Activated CD4-positive, alpha-beta T cell treated with anti-CD3 and anti-CD28 coated beads for 1 hour (primary cell): ENCODE measurements around the gene NUP93.
"Not testable (repeated sequence)": the region's sequence is repeated elsewhere in the genome, so short reads cannot be mapped to it uniquely, and the experiment has no call there.

ENCODE experiments used
- DNase-seq: peaks from one replicate; pipeline ENCODE4 v3.0.0-alpha.2; 2020

The NUP93 gene

DNA sequence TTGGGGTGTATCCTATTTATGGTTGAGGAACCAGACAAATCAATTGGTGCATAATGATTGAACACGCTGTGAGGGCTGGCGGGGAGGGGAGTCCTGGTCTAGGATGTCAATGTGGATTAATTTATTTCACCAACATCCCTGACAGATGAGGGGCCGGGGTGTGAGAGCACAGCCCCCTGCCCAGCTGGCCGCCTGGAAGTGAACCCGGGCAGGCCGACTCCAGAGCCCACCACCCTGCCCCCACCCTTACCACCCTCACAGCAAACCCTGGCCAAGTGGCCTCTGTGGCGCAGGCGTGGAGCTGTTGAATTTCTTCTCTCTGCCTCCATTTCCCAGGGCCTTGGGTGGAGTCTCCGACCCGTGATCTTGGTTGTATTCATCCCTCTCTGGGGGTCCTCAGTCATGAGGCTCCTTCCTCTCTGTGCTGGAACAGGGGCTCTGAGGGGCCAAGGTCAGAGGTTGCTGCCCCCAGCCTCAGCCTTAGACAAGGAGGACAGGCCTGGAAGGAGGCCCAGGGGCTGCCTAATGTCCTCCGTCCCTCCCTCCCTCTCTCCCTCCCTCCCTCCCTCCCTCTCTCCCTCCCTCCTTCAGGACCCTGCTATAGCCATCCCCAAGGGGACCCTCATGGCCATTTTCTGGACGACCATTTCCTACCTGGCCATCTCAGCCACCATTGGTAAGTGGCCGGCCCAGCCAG, 147.7 kb downstream of the NUP93 start:
- DNase-seq = no peak

- DNase-seq = no peak
Observed at GRCh38 chr16:56878282-56878854, 148.4 kb downstream of the NUP93 start.

GRCh38 chr16:56879276-56879675, 149.3 kb downstream of the NUP93 start:
- DNase-seq = no peak

GRCh38 chr16:56880176-56880575, 150.2 kb downstream of the NUP93 start:
- DNase-seq = no peak

GRCh38 chr16:56880685-56881084, 150.8 kb downstream of the NUP93 start:
- DNase-seq = no peak

DNA sequence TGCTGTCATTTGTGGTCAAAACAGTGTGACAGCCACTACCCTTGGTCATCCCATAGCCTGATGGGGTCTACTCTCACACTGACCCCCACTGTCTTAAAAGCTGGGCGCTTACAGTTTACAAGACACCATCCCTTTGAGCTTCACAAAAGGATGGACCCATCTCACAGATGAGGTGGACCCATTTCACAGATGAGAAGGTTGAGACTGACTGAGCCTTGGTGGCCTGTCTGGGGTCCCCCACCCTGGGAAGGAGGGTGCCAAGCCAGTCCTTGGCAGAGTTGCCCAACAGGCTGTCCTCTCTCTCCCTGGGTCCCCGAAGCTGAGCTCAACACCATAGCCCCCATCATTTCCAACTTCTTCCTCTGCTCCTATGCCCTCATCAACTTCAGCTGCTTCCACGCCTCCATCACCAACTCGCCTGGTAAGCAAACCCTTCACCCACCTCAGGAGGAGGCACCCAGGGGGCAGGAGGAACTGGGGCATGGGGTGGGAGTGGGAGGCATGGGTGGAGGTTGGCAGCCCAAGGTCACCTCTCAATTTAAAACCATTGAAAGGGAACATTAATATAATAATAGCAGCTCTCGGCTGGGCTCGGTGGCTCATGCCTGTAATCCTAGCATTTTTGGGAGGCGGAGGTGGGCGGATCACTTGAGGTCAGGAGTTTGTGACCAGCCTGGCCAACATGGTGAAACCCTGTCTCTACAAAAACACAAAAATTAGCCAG, 152.3 kb downstream of the NUP93 start:
- DNase-seq = no peak

- DNase-seq = no peak
Observed at GRCh38 chr16:56883586-56883985, 153.7 kb downstream of the NUP93 start.

GRCh38 chr16:56884026-56884582, 154.2 kb downstream of the NUP93 start:
- DNase-seq = no peak

DNA sequence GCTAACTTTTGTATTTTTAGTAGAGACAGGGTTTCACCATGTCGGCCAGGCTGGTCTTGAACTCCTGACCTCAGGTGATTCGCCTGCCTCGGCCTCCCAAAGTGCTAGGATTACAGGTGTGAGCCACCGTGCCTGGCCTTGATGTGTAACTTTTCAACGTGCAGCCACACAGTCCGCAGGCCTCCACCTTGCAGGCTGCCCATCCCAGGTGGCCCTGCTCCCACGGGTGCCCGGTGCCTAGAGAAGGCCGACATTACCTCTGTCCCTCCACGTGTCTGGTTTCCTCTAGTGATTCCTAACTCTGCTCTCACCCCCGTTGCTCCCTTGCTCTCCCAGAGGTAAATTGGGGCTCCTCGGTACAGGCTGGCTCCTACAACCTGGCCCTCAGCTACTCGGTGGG, 155.0 kb downstream of the NUP93 start:
- DNase-seq = not testable (repeated sequence)

DNA sequence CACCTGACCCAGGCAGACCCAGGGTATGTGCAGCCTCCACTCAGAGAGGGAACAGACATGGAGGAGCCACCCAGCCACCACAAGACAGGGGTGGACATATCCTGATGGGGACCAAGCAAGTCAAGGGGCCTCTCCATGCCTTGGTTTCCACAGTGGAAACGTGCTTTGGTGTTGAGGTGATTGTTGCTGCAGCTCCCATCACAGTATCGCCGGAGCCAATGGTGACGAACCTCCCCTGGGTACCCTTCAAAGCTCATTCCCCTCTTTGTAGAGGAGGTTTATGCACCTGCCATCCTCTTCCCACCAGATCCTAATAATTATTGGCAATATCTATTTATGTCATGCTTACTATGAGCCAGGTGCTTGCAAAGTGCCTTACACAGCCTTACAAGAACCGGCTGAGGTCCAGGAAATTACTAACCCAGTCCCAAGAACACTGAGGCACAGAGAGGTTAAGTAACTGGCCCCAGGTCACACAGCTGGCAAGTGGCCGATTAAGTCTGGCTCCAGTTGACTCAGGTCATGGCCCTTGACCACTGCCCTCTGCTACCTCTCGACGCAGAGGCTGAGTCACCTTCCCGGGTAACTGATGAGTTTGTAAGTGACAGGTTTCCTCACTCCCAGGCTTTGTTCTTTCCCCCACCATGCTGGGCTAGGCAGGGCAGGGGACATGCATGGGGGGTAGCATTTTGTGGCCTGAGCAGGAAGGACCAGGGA, 155.7 kb downstream of the NUP93 start:
- DNase-seq = no peak

DNA sequence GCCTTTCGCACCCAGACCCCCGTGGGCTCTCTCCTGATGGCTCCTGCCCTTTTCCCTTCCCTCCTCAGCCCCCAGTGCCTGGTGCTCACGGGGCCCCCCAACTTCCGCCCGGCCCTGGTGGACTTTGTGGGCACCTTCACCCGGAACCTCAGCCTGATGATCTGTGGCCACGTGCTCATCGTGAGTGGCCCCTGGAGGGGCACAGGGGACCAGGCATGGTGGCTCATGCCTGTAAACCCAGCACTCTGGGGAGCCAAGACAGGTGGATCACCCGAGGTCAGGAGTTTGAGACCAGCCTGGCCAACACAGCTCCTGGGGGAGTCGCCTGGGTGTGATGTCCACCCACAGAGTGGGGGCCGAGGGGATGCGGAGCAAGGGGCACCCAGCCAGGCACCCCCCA, 156.4 kb downstream of the NUP93 start:
- no peak for DNase-seq

- DNase-seq = no peak
Observed at GRCh38 chr16:56886826-56887225, 156.9 kb downstream of the NUP93 start.

GRCh38 chr16:56888806-56889205, 158.9 kb downstream of the NUP93 start:
- DNase-seq = no peak

DNA sequence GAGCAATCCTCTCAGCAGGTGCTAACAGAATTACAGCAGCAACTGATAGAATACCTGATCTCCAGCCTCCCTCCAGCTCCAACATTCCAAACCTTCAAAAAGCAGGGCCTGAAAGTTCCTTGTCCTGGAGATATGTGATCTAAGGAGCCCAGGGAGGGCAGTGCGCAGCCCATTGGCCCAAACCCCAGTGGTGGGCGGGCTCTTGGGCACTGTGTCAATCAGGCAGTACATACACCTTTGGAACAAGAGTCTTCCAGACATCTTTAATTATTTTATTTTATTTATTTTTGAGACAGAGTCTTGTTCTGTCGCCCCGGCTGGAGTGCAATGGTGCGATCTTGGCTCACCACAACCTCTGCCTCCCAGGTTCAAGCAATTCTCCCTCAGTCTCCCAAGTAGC, 159.3 kb downstream of the NUP93 start:
- no peak for DNase-seq

DNA sequence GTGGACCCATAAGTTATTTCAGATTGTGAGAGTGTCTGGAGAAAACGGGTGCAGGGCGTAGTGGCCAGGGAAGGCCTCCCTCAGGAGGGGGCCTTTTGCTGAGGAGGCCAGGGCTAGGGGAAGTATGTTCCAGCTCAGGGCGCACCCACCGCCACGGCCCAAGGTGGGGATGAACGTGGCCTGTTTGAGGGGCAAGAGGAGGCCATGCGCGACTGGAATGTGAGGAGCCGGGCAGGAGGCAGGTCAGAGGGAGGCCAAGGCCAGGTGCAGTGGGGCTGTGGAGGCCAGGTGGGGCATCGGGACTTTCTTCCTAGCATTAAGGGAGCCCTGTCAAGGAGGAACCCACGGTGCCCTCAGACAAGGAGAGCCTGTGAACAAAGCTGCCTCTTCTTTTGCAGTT, 161.8 kb downstream of the NUP93 start:
- DNase-seq = no peak

DNA sequence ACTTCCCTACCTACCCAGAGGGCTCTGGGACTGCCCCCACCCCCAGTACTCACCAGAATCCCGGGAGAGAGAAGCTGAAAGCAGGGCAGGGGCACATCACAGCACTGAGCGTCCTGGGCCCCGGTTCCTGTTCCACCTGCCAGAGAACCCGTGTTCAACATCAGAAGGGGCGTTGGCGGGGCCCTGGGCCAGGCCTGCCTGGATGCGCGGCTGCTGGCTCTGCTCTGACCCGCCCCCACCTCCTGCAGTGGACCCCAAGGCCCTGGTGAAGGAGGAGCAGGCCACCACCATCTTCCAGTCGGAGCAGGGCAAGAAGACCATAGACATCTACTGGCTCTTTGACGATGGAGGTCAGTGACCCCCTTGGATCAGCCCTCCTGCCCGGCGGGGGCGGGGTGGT, 162.8 kb downstream of the NUP93 start:
- DNase-seq = no peak

DNA sequence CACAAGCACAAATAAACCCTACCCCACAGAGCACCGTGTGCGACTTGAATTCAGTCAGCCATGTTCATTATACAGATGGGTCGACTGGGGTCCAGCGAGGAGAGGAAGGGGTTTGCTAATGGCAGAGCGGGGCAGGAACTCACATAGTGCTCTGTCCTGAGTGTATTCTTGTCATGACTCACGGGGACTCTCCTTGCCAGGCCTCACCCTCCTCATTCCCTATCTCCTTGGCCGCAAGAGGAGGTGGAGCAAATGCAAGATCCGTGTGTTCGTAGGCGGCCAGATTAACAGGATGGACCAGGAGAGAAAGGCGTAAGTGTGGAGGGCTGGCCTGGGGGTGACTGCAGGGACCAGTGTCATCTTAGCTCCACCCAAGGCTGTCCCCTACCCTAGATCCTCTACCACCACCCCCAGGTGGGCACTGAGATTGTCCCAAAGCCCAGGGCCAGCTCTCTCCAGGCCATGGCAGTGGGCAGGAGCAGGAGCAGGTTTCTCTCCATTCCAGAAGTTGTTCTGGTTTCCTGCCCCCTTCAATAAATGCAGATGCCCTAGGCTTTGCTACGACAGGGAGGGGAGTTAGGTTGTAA, 164.5 kb downstream of the NUP93 start:
- no peak for DNase-seq

DNA sequence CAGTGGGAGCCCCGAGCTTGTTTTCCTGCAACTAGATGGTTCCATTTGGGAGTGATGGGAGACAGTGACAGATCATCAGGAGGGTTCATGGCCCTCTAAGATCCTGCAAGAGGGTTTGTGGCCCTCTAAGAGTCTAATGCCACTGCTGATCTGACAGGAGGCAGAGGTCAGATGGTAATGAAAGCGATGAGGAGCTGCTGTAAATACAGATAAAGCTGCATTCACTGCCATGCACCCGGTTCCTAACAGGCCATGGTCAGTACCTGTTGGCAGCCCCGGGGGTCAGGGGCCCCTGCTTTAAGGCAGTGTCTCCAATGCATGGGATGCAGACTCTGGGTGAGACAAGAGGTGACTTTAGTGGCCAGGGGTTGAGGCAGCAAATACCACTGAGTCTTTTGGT, 165.9 kb downstream of the NUP93 start:
- no peak for DNase-seq

- no peak for DNase-seq
Observed at GRCh38 chr16:56896244-56896643, 166.3 kb downstream of the NUP93 start.

DNA sequence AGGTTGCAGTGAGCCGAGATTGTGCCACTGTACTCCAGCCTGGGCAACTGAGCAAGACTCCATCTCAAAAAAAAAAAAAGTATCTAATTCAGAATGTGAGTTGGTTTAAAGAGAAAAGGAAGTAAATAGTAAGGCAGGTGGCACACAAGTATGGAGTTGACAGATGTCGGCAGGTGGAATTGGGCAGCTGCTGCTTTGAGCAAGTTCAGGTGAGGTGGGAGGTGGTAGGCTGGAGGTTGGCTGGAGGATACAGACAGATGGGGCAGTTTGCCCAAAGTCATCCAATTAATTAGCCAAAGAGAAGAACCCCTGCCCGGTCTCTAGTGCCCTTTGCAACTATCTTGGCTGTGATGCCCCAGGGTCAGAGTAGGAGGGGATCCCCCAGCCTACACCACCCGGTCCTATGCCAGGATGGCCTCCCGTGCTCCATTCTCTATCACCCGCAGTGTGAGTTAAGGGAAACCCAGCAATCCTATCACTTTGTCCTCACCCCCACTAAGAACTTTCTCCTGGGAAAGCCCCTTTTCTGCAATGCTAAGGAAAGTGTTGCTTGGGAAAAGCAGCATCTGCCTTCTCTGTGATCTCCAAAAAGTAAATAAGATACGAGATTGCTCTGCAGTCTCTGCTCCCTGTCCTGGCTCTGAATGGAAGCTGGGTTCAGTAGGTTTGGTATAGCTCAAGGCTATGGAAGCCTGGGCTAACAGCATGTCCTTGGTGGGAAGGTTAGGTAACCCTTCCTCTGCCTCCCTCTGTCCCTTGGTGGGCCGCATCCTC, 167.3 kb downstream of the NUP93 start:
- no peak for DNase-seq

DNA sequence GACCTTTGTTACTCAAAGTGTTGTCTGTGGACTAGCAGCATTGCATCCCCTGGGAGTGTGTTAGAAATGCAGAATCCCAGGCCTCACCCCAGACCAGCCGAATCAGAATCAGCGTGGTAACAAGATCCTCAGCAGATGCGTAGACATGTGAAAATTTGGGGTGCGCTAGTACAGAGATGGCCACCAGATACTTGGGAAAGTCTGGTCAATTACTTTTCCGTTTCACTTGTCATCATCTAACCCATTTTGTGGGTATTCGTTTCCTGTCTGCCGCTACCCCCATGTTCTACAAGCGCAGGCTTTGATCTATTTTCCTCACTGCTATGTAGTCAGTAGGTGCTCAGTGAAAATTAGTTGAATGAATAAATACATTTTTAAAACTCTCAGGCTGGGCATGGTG, 168.9 kb downstream of the NUP93 start:
- DNase-seq = no peak
